Measurements from ENCODE around the gene PALB2. TPM values are rescaled to one million over a fixed set of nuclear protein-coding genes. Genes with fewer than 3 reads are reported as not detected.
"Not testable (repeated sequence)": the region's sequence is repeated elsewhere in the genome, so short reads cannot be mapped to it uniquely, and the experiment has no call there.

Gene PALB2
- total and polyA plus RNA-seq, 10 donors, result 9.3 to 22.0 (median 13.0) TPM

- no peak overlapping the region for H3K27ac ChIP-seq
- peaks cover 0 to 94% (median 38%) of the 10 kb centered on the region in 6 donors for H3K36me3 ChIP-seq
- TF ChIP-seq POLR2A (IDR thresholded peaks at IDR 0.05) (no peak), CTCF (IDR thresholded peaks at IDR 0.05 in 8 of 11, conservative IDR thresholded peaks at IDR 0.05 in 3 of 11) (no peak), POLR2AphosphoS5 (IDR thresholded peaks at IDR 0.05) (no peak)
- intact Hi-C loops (cut with DNase I; ENCODE audit: low total_unique reads), result no loop called here
- DNase-seq, result no peak
- no peak overlapping the region for H3K4me3 ChIP-seq
- no peaks in the 10 kb centered on the region for H3K9me3 ChIP-seq
- H3K4me1 ChIP-seq, result no peaks in the 10 kb centered on the region
- no peaks in the 10 kb centered on the region for H3K27me3 ChIP-seq (replicated peaks in 1 of 7)
- 97 to 100% (median 100%) methylated on average over 3 of the region's 3 CpGs for WGBS, 5 donors
These were observed 29.2 kb downstream of the PALB2 start for GRCh38 chr16:23611936-23612335.

GRCh38 chr16:23610905-23611304, 30.2 kb downstream of the PALB2 start:
- DNase-seq; H3K4me3 ChIP-seq; H3K27me3 ChIP-seq (replicated peaks in 1 of 7); H3K27ac ChIP-seq; intact Hi-C loops (cut with DNase I; ENCODE audit: low total_unique reads); H3K9me3 ChIP-seq; H3K4me1 ChIP-seq: not testable (repeated sequence)
- 95 to 97% (median 96%) methylated on average over 6 of the region's 6 CpGs for WGBS, 5 donors
- H3K36me3 ChIP-seq, result peaks cover 0 to 94% (median 30%) of the 10 kb centered on the region in 6 donors

GRCh38 chr16:23609929-23610328, 31.2 kb downstream of the PALB2 start:
- Histone ChIP-seq H3K4me1 (no peaks in the 10 kb centered on the region), H3K36me3 (peaks cover 0 to 94% (median 30%) of the 10 kb centered on the region in 6 donors), H3K27me3 (replicated peaks in 1 of 7) (no peaks in the 10 kb centered on the region), H3K9me3 (no peaks in the 10 kb centered on the region), H3K4me3 (no peak overlapping the region), H3K27ac (no peak overlapping the region)
- TF ChIP-seq POLR2A (IDR thresholded peaks at IDR 0.05), result no peak
- DNase-seq, result no peak
- WGBS, 5 donors, result 92 to 100% (median 95%) methylated on average over 1 of the region's 1 CpG
- intact Hi-C loops (cut with DNase I; ENCODE audit: low total_unique reads), result no loop called here

- intact Hi-C loops (cut with DNase I; ENCODE audit: low total_unique reads), result no loop called here
- peaks cover 0 to 97% (median 35%) of the 10 kb centered on the region in 6 donors for H3K36me3 ChIP-seq
- H3K27me3 ChIP-seq (replicated peaks in 1 of 7), result no peaks in the 10 kb centered on the region
- no peak for DNase-seq
- TF ChIP-seq POLR2AphosphoS5 (IDR thresholded peaks at IDR 0.05), result no peak
- no peak for TF ChIP-seq POLR2A (IDR thresholded peaks at IDR 0.05)
- TF ChIP-seq CTCF (IDR thresholded peaks at IDR 0.05 in 8 of 11, conservative IDR thresholded peaks at IDR 0.05 in 3 of 11), result no peak
- H3K4me3 ChIP-seq, result no peak overlapping the region
- 72 to 86% (median 79%) methylated on average over 4 of the region's 4 CpGs for WGBS, 5 donors
- no peaks in the 10 kb centered on the region for H3K4me1 ChIP-seq
- H3K9me3 ChIP-seq, result no peaks in the 10 kb centered on the region
- H3K27ac ChIP-seq, result no peak overlapping the region
These were observed 32.9 kb downstream of the PALB2 start for GRCh38 chr16:23608194-23608593.

- Histone ChIP-seq H3K9me3 (no peaks in the 10 kb centered on the region), H3K4me3 (no peak overlapping the region), H3K27ac (no peak overlapping the region), H3K4me1 (no peaks in the 10 kb centered on the region), H3K36me3 (peaks cover 0 to 97% (median 34%) of the 10 kb centered on the region in 6 donors), H3K27me3 (replicated peaks in 1 of 7) (no peaks in the 10 kb centered on the region)
- intact Hi-C loops (cut with DNase I; ENCODE audit: low total_unique reads), result no loop called here
- no peak for TF ChIP-seq POLR2AphosphoS5 (IDR thresholded peaks at IDR 0.05)
- WGBS, 5 donors, result 91 to 95% (median 94%) methylated on average over 6 of the region's 6 CpGs
- DNase-seq, result no peak
These were observed 33.4 kb downstream of the PALB2 start for GRCh38 chr16:23607726-23608125.
